ENCODE measurements around the gene ANKRD33B.

DNA sequence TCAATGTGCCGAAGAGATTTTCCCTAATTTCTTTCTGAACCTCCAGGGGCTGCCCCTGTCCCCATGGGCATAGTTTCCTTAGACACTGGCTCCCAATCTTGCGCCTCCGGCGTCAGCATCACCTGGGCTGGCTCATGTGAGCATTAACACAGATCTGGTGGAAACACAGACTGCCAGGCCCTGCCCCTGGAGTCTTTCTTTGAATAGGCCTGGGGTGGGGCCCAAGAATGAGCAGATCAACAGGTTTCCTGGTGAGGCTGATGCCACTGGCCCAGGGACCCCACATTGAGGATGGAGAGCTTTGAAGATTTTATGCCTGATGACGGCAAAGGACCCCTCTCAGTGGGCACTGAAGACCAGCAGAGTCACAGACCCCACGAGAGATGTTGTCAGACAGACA, 60.8 kb downstream of the ANKRD33B start:
- TF ChIP-seq EZH2 (IDR thresholded peaks at IDR 0.05; ENCODE audit: insufficient read depth, poor library complexity, severe bottlenecking) (no peak), EZH2phosphoT487 (IDR thresholded peaks at IDR 0.05; ENCODE audit: insufficient read depth, low read depth) (no peak)
